T-cell (primary cell): Measurements from ENCODE around the gene SLC34A2. TPM values are rescaled to one million over a fixed set of nuclear protein-coding genes. Genes with fewer than 3 reads are reported as not detected.
"Not testable (repeated sequence)": the region's sequence is repeated elsewhere in the genome, so short reads cannot be mapped to it uniquely, and the experiment has no call there.

ENCODE experiments used
- ATAC-seq, 4 experiments: fragments of 200-7000 bp in 3 of 4; fragments of 150-1000 bp in 1 of 4; cut with Tn5 transposase; replicated peaks in 1 of 4; 1 replicate in 3 of 4; 2 replicates in 1 of 4; pipeline ENCODE4 v1.10.0; 2021; ENCODE audit warnings: moderate library complexity in 3 of 4, mild to moderate bottlenecking in 2 of 4, moderate number of reproducible peaks in 1 of 4
- CTCF ChIA-PET, 2 donors: fragments of 300-600 bp; sonication (Branson Sonifier 250); formaldehyde crosslinking; loops; one replicate each; lab custom pipeline; 2022; ENCODE audit warnings: antibody characterized with exemption in 2 of 2; lab: Charles Lee
- POLR2A ChIA-PET, 2 donors: fragments of 300-600 bp; sonication (Branson Sonifier 250); formaldehyde crosslinking; loops; one replicate each; lab custom pipeline; 2022; ENCODE audit warnings: antibody characterized with exemption in 2 of 2; lab: Charles Lee
- DNase-seq, 35 experiments: peaks; one replicate each; pipeline versions ENCODE4 v3.0.0 to v3.0.0-alpha.2; 2013 to 2023
- H3K27ac ChIP-seq: one replicate; pipeline ENCODE4 v1.5.1; 2013; ENCODE audit warnings: low read length
- H3K27me3 ChIP-seq, 2 experiments: replicated peaks in 1 of 2; 1 replicate in 1 of 2; 2 replicates in 1 of 2; pipeline versions ENCODE4 v1.6.1 to v1.7.0; 2013; ENCODE audit warnings: low read length in 1 of 2, mixed read lengths in 1 of 2; ENCODE audit not compliant: control insufficient read depth in 2 of 2, insufficient read depth in 2 of 2; ENCODE audit errors: extremely low read depth in 1 of 2
- H3K36me3 ChIP-seq, 2 donors: 1 replicate in 1 of 2; 2 replicates in 1 of 2; pipeline versions ENCODE4 v1.6.1 to v1.7.0; 2013; ENCODE audit warnings: low read length in 1 of 2; ENCODE audit not compliant: control insufficient read depth in 2 of 2, insufficient read depth in 1 of 2; ENCODE audit errors: extremely low read depth in 1 of 2
- H3K4me1 ChIP-seq, 2 experiments: 1 replicate in 1 of 2; 2 replicates in 1 of 2; pipeline versions ENCODE4 v1.6.1 to v1.7.0; 2013; ENCODE audit warnings: low read length in 2 of 2, mixed read lengths in 1 of 2; ENCODE audit not compliant: insufficient read depth in 2 of 2, control insufficient read depth in 1 of 2; ENCODE audit errors: extremely low read depth in 1 of 2
- H3K4me3 ChIP-seq, 2 donors: 1 replicate in 1 of 2; 2 replicates in 1 of 2; pipeline versions ENCODE4 v1.5.1 to v1.7.0; 2013; ENCODE audit warnings: mild to moderate bottlenecking in 2 of 2, low read length in 1 of 2, moderate library complexity in 1 of 2; ENCODE audit not compliant: control insufficient read depth in 1 of 2; ENCODE audit errors: extremely low read depth in 1 of 2
- H3K9me3 ChIP-seq: 2 replicates; pipeline ENCODE4 v1.7.0; 2013
- H3K27ac Mint-ChIP-seq, 2 donors: one replicate each; pipeline ENCODE4 v1.8.0; 2020 to 2021; ENCODE audit warnings: mild to moderate bottlenecking in 2 of 2, mixed read lengths in 2 of 2
- H3K27me3 Mint-ChIP-seq, 2 donors: one replicate each; pipeline ENCODE4 v1.8.0; 2021 to 2022; ENCODE audit warnings: mixed read lengths in 2 of 2
- H3K36me3 Mint-ChIP-seq: one replicate; pipeline ENCODE4 v1.8.0; 2021; ENCODE audit warnings: mixed read lengths
- H3K4me1 Mint-ChIP-seq, 3 donors: one replicate each; pipeline ENCODE4 v1.8.0; 2020 to 2022; ENCODE audit warnings: mixed read lengths in 3 of 3, mild to moderate bottlenecking in 1 of 3
- H3K4me3 Mint-ChIP-seq, 3 donors: one replicate each; pipeline ENCODE4 v1.8.0; 2020 to 2022; ENCODE audit warnings: mild to moderate bottlenecking in 3 of 3, mixed read lengths in 3 of 3, moderate library complexity in 3 of 3
- H3K9me3 Mint-ChIP-seq, 3 donors: one replicate each; pipeline ENCODE4 v1.8.0; 2020 to 2022; ENCODE audit warnings: mixed read lengths in 3 of 3
- WGBS: methylation state at CpG from one replicate; pipeline ENCODE4 v1.1.5; 2013; ENCODE audit warnings: missing lambda C conversion rate; ENCODE audit not compliant: insufficient coverage; 5-methylcytosine and 5-hydroxymethylcytosine counted together
- total RNA-seq, 35 experiments: library from RNA in 6 of 35; stranded (reverse) in 6 of 35; fragments of 120-200 nt in 1 of 35; gene quantifications; one replicate each; pipeline versions ENCODE4 v1.2.1 to v1.2.4 and lab custom pipeline; 2013 to 2026

The SLC34A2 gene, protein sequence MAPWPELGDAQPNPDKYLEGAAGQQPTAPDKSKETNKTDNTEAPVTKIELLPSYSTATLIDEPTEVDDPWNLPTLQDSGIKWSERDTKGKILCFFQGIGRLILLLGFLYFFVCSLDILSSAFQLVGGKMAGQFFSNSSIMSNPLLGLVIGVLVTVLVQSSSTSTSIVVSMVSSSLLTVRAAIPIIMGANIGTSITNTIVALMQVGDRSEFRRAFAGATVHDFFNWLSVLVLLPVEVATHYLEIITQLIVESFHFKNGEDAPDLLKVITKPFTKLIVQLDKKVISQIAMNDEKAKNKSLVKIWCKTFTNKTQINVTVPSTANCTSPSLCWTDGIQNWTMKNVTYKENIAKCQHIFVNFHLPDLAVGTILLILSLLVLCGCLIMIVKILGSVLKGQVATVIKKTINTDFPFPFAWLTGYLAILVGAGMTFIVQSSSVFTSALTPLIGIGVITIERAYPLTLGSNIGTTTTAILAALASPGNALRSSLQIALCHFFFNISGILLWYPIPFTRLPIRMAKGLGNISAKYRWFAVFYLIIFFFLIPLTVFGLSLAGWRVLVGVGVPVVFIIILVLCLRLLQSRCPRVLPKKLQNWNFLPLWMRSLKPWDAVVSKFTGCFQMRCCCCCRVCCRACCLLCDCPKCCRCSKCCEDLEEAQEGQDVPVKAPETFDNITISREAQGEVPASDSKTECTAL
- 1 to 10 TPM in 3 of 5 donors, not detected in 2; 1.0 to 2.5 (median 1.9) TPM for total RNA-seq
- total RNA-seq (2013) = not detected
- total RNA-seq (lab: John Stamatoyannopoulos, UW) = 0 to 0.13 (median 0) reads per million in 29 experiments

DNA sequence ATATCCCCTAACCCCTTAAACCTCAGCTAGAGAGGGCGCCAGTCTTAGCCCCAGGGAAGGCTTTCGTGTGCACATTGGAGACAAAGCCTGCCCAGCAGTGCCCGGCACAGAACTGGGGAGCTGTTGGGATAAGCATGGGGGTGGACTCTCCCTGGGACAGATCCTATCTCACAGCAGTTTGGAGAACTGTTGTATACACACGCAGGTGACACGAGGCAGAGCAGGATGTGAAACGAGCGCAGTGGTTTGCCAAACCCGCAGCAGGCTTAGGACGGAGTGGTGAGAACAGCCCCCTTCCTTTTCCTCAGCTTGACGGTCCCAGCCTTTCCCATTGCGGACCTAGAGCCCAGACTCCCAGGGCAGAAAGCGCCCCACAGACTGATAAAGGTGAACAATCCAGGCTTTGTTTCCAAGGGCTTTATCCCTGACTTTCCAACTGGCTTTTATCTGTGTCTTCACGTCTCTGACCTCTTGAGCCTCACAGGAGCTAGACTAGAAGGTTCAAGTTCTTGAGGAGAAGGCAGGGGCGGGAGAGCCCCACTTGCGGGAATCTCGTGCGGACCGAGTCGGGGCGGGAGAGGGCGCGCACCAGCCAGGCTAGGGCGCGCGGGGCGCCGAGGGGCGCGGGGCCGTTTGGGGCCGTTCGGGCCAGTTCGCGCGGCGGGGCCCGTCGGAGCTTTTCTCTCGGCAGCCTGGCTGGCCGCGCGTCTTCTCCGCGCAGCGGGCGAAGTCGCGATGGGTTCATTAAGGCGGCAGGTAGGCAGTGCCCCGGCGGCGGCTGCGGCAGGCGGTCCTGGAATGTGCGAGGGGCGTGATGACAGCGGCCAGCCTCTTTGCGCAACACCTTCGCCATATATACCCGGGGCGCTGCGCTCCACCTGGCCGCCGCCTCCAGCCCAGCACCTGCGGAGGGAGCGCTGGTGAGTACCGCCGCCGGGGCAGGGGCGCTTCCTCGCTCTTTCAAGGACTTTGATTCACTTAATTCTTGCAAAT lies at the start of gene SLC34A2:
Gene SLC34A2 (plus strand): TSS at position 881 of the 993 bp plus-strand sequence. CDS start 6,650 bp downstream, outside the sequence.
- Histone ChIP-seq H3K4me3 (no peak within 1 kb of the TSS), H3K27ac (no peak within 1 kb of the TSS), H3K36me3 (no peaks in the 10 kb centered on the region), H3K9me3 (no peaks in the 10 kb centered on the region), H3K4me1 (peaks cover 0 to 12% of the 10 kb centered on the region in 2 experiments), H3K27me3 (peaks cover 3 to 39% of the 10 kb centered on the region in 2 experiments)
- H3K9me3 Mint-ChIP-seq = no peaks in the 10 kb centered on the region
- ATAC-seq (no peak), DNase-seq (no peak)
- H3K27me3 Mint-ChIP-seq = peaks cover 24 to 34% of the 10 kb centered on the region in 2 donors
- H3K36me3 Mint-ChIP-seq = no peaks in the 10 kb centered on the region
- H3K27ac Mint-ChIP-seq = no peak within 1 kb of the TSS
- 6% methylated on average over 68 of the region's 71 CpGs for WGBS
- no peak within 1 kb of the TSS for H3K4me3 Mint-ChIP-seq
- POLR2A ChIA-PET = no interaction called here
- peaks cover 0 to 10% (median 6%) of the 10 kb centered on the region in 3 donors for H3K4me1 Mint-ChIP-seq
- CTCF ChIA-PET = no interaction called here

DNA sequence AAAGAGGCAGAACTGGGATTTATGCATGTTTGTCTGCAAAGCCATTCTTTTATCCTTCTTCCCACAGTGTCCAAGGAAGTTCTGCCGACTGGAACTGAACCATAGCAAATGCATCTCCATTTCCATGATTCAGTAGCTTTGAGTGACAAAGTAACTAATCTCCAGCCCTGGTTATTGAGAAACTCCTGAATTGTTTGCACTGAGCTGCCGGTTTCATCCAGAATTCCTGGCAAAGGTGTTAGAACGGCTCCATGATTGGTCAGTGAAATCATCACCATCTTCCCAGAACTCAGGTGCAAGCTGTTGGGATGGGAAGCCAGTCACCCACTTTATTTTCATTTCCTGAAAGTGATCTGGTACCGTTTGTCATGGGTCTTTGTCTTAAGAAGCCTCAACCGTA lies 47.0 kb upstream of the SLC34A2 start:
- no peaks in the 10 kb centered on the region for H3K4me1 ChIP-seq
- peaks cover 0 to 1% of the 10 kb centered on the region in 2 donors for H3K27me3 Mint-ChIP-seq
- no peaks in the 10 kb centered on the region for H3K36me3 ChIP-seq
- no peak overlapping the region for H3K4me3 Mint-ChIP-seq
- H3K27ac ChIP-seq = no peak overlapping the region
- ChIA-PET POLR2A (no interaction called here), CTCF (interaction anchor here in 1 of 2 donors (0.7 kb wide), 1 partner anchor 82 kb away, joined by 9 read pairs; no protein-coding TSS in a partner anchor)
- H3K9me3 ChIP-seq = no peaks in the 10 kb centered on the region
- 83% methylated on average over 5 of the region's 5 CpGs for WGBS
- no peak for ATAC-seq
- no peaks in the 10 kb centered on the region for H3K9me3 Mint-ChIP-seq
- no peaks in the 10 kb centered on the region for H3K36me3 Mint-ChIP-seq
- H3K27me3 ChIP-seq = peaks cover 0 to 2% of the 10 kb centered on the region in 2 experiments
- no peak overlapping the region for H3K4me3 ChIP-seq
- H3K4me1 Mint-ChIP-seq = no peaks in the 10 kb centered on the region
- no peak overlapping the region for H3K27ac Mint-ChIP-seq
- DNase-seq = no peak

DNA sequence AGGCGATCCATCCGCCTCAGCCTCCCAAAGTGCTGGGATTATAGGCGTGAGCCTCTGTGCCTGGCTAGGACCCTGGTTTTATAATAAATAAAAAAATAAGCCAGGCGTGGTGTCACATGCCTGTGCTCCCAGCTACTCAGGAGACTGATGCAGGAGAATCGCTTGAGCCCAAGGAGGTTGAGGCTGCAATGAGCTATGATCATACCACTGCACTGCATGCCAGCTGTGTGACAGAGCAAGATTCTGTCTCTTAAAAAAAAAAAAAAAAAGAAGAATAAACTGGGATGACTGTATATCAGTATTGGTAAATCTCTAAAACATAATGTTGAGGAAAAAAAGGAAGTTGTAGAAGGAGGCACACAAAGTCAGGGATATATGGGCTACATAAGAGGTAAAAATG lies 45.7 kb upstream of the SLC34A2 start:
- no peak for DNase-seq
- Histone ChIP-seq H3K4me1 (no peaks in the 10 kb centered on the region), H3K27ac (no peak overlapping the region), H3K27me3 (no peaks in the 10 kb centered on the region), H3K9me3 (no peaks in the 10 kb centered on the region), H3K36me3 (no peaks in the 10 kb centered on the region), H3K4me3 (no peak overlapping the region)
- no peak for ATAC-seq
- Mint-ChIP-seq H3K9me3 (no peaks in the 10 kb centered on the region), H3K27ac (no peak overlapping the region), H3K4me1 (no peaks in the 10 kb centered on the region), H3K27me3 (peaks cover 0 to 3% of the 10 kb centered on the region in 2 donors), H3K36me3 (no peaks in the 10 kb centered on the region), H3K4me3 (no peak overlapping the region)
- POLR2A ChIA-PET = interaction anchor here in 1 of 2 donors (0.6 kb wide), 1 partner anchor 10 kb away, joined by 8 read pairs; no protein-coding TSS in a partner anchor
- 50% methylated on average over 1 of the region's 5 CpGs for WGBS
- CTCF ChIA-PET = interaction anchor here in 1 of 2 donors (0.6 kb wide), 1 partner anchor 415 kb away, joined by 5 read pairs; no protein-coding TSS in a partner anchor

DNA sequence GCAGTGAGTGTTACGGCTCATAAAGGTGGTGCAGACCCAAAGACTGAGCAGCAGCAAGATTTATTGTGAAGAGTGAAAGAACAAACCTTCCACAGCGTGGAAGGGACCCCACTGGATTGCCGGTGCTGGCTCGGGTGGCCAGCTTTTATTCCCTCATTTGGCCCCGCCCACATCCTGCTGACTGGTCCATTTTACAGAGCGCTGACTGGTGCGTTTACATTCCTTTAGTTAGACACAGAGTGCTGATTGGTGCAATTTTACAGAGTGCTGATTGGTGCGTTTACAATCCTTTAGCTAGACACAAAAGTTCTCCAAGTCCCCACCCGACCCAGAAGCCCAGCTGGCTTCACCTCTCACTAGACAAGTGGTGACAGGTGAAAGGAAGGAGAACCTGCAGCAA lies 42.0 kb upstream of the SLC34A2 start:
- H3K4me3 Mint-ChIP-seq, H3K9me3 ChIP-seq, H3K4me1 ChIP-seq, H3K27me3 Mint-ChIP-seq, POLR2A ChIA-PET, CTCF ChIA-PET, DNase-seq, H3K27ac ChIP-seq, ATAC-seq, H3K27me3 ChIP-seq, H3K9me3 Mint-ChIP-seq, H3K27ac Mint-ChIP-seq, H3K36me3 ChIP-seq, H3K4me1 Mint-ChIP-seq, H3K4me3 ChIP-seq, H3K36me3 Mint-ChIP-seq: not testable (repeated sequence)
- 92% methylated on average over 2 of the region's 9 CpGs for WGBS

DNA sequence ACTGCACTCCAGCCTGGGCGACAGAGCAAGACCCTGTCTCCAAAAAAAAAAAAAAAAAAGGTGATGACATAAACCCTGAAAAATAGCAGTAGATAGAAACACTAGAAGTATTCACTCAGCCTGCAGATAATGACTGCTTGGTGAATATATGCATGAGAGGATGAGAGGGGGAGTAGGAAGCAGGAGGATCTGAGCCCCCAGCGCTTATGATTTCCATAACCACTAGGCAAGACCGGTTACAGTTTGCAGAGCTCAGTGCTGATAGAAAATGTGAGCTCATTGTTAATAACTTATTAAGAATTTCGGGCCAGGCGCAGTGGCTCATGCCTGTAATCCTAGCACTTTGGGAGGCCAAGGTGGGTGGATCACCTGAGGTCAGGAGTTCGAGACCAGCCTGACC lies 40.8 kb upstream of the SLC34A2 start:
- DNase-seq = no peak
- POLR2A ChIA-PET = no interaction called here
- CTCF ChIA-PET = interaction anchor here in 1 of 2 donors (0.5 kb wide), 1 partner anchor 14 kb away, joined by 3 read pairs; no protein-coding TSS in a partner anchor

More for the DNA sequence above, 40.8 kb upstream of the SLC34A2 start:
- no peak overlapping the region for H3K27ac ChIP-seq
- no peaks in the 10 kb centered on the region for H3K4me1 ChIP-seq
- Mint-ChIP-seq H3K27me3 (peaks cover 0 to 2% of the 10 kb centered on the region in 2 donors), H3K36me3 (no peaks in the 10 kb centered on the region), H3K4me3 (no peak overlapping the region), H3K4me1 (no peaks in the 10 kb centered on the region), H3K27ac (no peak overlapping the region), H3K9me3 (no peaks in the 10 kb centered on the region)
- no peaks in the 10 kb centered on the region for H3K36me3 ChIP-seq
- no peaks in the 10 kb centered on the region for H3K27me3 ChIP-seq
- H3K4me3 ChIP-seq = no peak overlapping the region
- no peak for ATAC-seq
- H3K9me3 ChIP-seq = no peaks in the 10 kb centered on the region
- 89% methylated on average over 3 of the region's 6 CpGs for WGBS
